Fibroblast of peridontal ligament (primary cell): ENCODE measurements around the gene DIPK1C.

Experiments
- DNase-seq: peaks from one replicate; pipeline ENCODE4 v3.0.0-alpha.2; 2010; ENCODE audit errors: extremely low read depth

The DIPK1C gene

DNA sequence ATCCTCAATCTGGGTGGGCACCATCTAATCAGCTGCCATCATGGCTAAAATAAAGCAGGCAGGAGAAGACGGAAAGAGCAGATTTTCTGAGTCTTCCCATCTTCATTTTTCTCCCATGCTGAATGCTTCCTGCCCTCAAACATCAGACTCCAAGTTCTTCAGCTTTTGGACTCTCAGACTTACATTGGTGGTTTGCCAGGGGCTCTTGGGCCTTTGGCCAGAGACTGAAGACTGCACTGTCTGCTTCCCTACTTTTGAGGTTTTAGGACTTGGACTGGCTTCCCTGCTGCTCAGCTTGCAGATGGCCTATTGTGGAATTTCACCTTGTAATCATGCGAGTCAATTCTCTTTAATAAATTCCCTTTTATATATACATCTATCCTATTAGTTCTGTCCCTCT is 36.6 kb downstream of the DIPK1C start:
- no peak for DNase-seq

DNA sequence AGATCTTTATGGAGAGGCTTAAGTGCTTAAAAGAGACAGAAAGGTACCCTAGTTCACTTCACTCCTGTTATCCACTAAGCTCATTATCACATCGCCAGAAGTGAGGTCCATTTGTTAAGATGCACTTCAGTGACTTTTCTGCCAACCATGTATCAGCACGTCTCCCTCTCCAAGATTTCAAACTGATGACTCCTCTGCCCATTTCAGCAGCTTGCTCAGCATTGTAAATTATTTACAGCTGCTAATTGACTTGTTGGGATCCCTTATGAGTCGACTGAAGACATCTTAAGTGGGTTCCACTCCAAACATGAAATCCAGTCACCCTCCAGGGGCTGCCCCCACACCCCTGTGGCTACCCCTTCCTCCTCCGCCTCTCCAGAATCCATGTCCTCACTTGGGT is 37.3 kb downstream of the DIPK1C start:
- DNase-seq: no peak

DNA sequence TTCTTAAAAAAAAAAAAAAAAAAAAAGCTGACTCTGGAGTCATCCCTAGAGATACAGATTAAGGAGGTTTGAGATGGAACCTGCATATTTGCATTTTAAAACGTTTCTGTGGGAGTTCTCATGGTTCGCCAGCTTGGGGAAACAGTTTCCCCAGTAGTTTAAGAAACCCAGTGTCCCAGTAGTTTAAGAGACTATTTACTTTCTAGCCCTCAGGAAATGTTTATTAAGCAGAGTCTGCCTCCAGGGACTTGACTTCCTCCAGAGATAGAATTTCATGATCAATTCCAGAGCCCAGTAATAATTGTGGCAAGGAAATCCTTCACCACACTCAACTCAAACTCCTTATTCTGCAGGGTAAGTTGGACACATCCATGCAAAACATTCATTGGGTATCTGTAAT is 39.1 kb downstream of the DIPK1C start:
- DNase-seq: no peak

DNA sequence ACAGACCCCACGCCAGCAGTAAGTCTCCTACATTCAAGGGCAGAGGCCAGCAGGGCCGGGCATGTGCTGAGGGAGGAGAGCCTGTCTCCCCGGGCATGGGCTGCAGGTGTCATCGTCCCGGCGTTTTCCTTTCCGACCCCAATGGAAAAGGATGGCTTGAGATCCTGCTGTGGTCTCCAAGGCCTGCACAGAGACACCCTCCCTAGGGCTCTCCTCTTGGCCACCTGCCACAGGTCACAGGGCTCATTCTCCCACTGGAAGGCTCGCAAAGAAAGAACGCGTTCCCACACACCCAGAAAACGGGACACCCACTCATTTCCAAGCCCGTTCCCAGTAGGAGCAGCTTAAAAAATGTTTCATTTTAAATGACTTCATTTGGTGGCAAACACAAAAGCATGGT is 41.0 kb downstream of the DIPK1C start:
- no peak for DNase-seq

DNA sequence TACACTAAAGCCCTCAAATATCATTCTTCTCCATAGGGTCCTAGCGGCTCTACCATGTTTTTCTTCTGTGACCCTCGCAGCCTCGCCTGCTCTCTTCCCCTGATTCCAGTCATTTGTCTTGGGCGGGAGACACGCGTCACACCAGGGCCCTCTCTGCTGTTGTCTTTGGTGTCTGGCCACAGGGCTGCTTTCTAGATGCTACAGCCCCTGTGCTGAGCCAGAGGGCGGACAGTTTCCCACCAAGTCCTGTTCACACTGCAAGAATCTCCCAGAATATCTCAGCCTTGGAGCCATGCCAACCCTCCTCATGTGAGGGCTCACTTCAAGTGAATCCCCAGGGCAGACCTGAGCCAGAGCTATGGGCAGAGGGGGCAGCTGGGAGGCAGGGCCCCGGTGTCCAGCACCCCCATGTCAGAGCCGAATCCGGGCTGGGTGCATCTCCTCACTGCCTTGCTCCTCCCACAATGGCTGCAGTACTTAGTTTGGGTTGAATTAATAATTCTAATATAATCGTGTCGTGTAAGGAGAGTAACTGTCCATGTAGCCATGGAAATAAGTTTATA is 42.1 kb downstream of the DIPK1C start:
- DNase-seq: no peak

DNA sequence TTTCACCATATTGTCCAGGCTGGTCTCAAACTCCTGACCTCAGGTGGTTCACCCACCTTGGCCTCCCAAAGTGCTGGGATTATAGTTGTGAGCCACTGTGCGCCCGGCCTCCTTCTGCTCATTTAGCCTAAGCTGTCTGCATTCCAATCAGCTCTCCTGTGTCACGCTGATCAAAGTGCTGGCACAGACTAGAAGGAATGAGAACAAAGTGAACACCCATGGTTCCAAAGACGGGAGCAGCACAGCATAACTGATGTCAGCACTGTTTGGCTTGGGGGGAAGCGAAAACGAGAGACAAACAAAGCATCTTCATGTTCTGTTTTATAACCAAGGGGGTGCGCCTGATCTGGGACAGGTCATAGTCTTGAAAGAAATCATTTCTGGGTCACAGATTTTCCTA is 43.3 kb downstream of the DIPK1C start:
- no peak for DNase-seq

DNA sequence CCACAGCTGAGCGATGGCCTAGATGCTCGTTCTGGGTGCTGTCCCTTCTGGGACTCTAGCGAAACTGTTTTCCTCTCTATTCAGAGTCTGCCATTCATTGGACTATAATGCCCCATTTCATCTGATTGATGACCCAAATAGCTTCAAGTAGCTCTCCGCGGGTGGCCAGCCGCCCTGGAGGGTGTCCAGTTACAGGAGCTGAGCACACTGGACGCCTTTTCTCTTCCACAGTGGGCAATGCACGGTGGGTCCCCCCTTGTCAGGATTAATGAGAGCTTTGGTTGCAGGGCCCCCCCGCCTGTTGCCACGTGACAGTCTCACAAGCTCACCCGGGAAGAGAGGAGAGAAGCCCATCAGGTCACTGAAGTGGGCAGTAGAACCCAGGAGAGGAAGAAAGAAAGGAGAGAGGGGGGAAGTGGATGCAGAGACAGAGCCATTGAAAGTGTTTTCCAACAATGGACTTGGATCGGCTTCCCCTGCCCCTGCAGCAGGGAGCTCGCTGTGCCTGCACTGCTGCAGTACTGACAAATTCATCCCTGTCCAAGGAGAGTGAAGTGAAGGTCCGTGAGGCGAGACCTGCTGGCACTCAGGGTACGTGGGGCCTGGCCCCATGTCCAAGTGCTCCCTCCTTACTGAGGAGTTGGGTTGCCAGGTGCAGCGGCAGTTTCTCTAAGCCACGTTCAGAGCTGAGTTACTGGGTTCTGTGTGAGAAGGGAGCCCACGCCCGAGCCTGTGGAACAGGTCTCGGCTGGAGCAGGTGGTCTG is 44.8 kb downstream of the DIPK1C start:
- no peak for DNase-seq

DNA sequence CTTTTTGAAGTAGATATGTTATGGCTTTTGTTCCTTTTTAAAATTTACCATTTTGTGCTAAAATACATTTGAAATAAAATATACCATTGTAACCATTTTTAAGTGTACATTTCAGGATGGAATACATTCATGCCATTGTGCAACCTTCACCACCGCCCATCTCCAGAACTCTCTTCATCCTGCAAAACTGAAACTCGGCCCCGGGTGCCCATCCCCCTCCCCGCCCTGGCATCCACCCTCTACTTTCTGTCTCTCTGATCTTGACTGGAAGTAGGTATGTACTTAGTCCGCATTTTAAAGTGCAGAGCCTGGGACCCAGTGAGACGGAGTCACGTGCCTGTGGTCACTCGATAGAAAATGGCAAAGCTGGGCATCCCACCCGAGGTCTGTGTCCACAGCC is 45.6 kb downstream of the DIPK1C start:
- DNase-seq: no peak

DNA sequence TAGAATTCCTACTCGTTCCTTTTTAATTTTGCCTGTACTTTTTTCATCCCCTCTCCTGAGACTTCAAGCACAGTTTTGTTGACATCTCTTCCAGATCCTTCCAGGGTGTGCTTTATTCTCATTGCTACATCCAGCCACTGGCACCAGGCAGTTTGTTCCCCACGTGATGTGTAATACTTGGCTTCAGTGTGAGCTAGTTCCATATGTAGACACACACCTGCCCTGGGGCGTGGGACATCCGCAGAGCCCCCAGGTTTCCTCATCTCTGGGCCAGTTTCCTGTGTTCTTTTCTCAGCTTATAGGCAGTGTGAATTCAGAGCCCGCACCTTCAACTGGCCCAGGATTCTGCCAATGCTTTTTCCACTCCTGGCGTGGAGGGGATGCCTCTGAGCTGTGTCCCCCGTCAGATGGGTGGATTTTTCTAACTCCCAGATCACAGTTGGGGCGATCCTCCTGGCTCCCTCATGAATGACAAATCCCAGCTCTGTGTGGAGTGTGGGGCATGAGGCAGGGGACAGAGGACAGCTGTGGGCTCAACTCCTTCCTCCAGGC is 46.6 kb downstream of the DIPK1C start:
- DNase-seq: no peak

DNA sequence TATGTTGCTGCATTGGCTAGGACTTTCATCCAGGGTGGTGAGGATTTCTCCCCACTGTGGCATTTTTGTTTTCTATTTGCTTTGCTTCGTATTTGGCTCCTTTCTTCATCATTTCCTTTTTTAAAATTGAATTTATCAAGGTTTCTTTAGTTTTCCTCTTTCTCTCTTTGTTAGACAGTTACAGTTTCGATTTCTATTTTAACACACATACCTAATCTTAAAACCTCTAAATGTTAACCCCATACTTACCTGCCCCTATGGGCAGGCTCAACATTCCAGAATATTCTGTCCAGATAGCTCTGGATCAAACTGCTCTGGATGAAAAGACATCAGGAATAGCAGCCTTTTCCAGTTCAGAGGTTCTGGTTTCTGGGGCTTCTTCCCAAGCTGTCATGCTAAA is 49.2 kb downstream of the DIPK1C start:
- DNase-seq: no peak

DNA sequence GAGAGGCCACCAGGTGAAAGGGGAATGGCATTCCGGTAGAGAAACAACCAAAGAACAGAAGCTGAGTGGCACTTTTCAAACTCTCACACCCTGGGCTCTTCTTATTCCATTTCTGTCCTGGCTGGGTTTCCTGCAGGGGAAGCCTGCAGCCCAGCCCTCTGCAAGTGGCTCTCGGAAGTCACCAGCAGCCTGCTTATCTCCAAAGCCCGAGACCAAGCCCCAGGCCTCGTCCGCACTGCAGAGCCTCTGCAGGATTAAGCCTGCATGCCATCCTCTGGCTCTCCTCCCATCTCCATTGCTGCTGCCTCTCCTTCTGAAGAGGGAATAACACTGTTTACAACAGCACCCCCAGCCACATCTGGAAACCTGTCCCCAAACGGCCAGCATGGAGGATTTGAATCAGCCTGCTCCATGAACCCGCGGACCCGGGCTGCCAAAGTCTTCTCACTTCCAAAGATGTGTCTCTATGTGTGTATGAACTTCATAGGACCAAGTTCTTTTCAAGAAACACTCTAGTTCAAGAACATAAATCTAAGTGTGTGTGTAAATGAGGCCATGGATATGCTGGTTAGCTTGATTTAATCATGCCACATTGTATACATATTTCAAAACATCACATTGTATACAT is 54.2 kb downstream of the DIPK1C start:
- DNase-seq: no peak

DNA sequence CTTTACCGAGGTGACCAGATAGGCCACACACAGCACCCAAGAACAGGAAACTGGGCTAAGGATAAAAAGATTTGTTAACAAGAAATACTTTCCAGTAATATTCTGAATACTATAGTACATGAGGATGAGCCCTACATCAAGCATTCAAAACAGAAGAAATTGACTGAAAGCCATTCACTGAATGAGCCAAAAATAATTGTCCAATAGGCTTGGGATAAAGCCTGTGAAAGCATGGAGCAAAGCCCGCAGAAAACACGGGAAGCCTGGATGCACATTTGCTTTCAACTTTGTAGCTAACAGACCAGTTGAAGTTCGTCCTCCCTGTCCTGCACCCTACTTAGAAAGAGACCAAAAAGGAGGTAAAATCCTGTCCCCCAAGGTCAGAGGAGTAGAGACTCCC is 56.3 kb downstream of the DIPK1C start:
- no peak for DNase-seq

DNA sequence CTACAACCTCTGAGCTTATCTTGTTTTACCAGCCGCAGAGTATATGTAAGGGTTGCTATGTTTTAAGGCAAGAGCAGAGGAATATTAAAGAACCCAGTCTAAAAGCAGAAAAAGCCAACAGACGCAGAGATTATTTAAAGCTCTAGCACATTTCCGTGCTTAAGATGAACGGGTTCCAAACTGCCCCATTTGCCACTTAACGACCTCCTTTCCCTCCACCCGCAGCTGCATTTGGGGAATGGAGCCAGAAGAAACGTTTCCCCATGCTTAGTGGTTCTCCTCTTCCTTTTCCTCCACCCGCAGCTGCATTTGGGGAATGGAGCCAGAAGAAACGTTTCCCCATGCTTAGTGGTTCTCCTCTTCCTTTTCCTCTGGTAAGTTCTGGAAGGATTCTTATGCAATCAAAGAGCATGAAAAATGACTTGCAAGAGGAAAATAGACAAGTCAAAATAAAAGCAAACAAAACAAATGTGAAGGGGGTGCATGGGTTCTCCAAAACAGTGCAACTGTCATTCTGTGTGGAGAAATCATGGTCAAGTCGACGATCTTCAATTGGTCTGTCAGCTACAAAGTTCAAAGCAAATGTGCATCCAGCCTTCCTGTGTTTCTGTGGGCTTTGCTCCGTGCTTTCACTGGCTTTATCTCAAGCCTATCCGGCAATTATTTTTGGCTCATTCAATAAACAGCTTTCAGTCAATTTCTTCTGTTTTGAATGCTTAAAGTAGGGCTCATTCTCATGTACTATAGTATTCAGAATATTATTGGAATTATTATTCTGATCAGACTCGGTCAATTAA is 57.8 kb downstream of the DIPK1C start:
- no peak for DNase-seq

DNA sequence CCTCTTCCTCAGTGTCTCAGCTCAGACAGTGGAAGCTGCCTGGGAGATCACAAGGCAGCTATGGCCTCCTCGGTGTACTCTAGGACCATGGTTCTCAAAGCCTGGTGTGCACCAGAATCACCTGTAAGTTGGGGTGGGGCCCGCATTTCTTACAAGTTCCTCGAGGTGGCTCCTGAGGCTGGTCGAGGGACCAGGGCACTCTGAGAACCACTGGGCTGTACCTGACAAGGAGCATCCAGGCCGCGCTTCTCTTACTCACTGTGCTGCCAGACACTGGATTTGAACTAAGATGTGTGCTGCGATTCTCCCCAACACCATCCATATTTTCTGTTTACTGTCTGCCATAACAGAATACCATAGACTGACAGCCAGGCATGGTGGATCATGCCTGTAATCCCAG is 59.5 kb downstream of the DIPK1C start:
- no peak for DNase-seq

DNA sequence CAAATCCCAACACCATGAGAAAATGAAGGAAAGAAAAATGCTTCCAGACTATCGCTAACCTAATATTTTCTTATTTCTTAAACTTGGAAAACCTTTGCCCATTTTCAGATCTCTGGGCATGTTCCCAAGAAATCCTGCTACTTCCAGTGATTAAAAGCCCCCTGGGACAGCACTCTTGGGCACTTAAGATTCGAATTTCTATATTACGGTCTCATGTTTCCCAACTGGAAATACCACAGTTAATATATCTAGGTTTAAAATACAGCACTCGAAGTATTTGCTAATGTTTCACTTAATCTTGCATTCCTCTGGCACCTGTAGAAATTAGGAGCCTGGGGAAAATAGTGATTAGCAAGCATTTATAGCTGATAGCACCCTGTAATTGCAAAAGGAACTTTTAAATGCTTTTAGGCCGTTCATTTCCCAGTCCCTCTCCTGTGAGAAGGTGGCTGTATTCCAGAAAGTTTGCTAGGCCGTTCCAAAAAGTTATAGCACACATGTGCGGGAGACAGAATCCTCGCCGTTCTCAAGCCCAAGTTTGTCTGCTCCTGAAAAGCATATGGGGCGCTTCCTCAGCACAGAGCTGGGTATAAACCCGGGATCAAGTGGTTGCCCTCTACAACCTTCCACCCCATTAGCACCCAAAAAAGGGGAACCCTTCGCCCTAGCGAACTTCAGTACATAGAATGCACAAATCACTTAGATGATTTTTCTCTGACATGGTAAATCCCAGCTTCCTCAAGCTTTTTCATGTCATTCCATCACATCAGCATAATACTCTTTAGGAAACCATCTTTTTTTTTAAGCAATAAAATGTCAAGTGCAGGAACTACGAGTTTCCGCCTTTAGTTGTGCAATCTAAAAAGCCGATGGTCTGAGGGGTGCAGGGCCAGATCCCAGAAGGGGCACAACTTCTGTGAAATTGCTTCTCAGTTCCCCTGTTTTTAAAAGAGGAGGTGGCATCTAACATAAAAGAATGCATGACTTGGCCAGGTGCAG is 60.6 kb downstream of the DIPK1C start:
- DNase-seq: no peak

DNA sequence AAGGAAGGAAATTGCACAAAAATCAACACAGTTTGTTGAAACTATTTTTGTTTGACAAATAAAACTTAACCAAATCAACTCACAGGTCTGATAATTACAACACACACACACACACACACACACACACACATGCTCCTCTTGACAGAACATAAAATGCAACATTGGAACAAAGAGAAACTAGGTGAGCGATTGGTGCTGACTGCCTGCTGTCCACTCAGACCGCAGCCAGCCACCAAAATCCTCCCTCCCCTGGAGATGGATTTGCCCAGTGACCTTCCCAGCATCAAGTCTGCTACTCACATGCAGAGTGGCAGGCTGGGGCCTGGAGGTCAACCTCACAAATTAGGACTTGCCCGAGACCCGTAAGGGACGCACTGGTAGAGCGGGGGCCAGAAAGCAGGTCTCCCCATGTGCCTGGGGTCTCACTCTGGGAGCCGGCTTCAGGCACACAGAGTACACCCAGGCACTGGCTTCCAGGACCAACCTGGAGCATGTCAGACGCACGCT is 61.4 kb downstream of the DIPK1C start:
- DNase-seq: no peak

DNA sequence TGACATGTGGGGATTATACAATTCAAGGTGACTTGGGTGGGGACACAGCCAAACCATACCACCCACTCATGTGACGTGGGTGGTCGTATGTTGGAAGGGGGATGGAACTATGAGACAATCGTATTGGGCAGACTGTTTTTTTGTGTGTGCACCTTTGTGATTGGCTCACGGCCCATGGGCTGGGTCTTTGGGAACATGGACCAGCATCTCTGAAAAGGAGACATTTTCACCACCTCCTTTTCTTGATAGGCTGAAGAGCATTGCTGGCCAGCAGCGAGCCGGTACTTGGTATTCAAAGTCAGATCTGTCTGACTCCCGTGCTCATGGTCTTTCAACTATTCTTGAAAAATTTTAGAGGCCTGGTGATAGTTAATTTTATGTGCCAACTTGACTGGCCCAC is 62.1 kb downstream of the DIPK1C start:
- DNase-seq: no peak

DNA sequence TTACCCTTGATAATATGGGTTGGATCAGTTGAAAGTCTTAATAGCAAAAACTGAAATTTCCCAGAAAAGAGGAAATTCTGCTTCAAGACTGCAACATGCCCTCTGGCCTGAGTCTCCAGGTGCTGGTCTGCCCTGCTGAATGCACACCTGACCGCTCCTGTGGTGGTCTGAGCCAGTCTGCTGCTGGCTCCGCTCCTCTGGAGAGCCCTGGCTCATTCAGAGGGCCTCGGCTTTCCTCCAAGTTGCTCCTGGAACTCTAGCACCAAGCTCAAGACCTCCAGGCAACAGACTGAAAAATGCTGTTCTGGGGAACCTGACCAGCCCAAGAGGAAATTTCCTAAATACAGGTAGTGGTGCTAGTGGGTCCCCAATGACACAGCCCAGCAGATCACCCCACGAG is 64.8 kb downstream of the DIPK1C start:
- no peak for DNase-seq

DNA sequence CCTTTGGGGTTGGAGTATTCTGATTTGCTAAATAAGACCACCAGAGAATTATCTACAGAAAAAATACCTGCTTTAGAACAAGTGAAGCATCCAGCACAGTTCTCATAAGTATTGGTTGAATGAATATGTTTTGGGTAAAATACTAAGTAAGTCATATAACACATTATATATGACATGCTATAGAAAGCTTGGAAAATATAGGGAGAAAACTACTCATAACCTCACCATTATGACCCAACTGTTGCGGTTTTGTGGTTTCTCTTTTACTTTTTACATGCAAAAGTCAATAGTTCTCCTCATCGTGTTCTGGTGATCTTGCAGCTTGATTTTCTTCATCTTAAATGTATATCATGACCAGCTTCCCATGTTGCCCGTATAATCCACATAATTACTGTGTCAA is 66.2 kb downstream of the DIPK1C start:
- no peak for DNase-seq

DNA sequence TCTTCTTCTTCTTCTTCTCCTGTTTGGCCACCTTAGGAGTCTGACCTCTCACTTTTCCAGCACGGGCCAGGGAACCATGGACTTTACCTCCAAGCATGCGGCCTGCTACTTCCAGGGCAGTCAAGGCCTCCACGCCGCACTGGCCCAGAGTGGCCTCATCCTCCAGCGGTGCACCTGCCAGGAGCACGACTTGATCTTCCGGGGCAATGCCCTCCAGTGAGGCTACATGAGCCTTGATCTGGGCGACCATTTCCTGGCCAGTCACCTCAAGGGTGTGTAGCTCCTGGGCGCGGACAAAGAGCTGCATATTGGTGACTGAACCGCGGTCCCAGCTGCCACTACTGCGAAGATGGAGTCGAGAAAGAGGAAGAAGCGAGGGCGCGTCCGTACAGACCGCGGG is 67.1 kb downstream of the DIPK1C start:
- DNase-seq: no peak
